HG03097 (cell line): ENCODE results near the gene MRPS18B.

Source experiments
- ATAC-seq: cut with Tn5 transposase; IDR thresholded peaks from one replicate; pipeline ENCODE4 v1.9.1; 2021; ENCODE audit not compliant: unreplicated experiment, low FRiP score

The MRPS18B gene

GRCh38 chr6:30601815-30602641, 15.6 kb upstream of the MRPS18B start:
- ATAC-seq, result no peak

- ATAC-seq, result no peak
These were observed 13.7 kb upstream of the MRPS18B start for GRCh38 chr6:30603961-30604360.

GRCh38 chr6:30610065-30610464, 7.6 kb upstream of the MRPS18B start:
- ATAC-seq, result no peak

- no peak for ATAC-seq
These were observed 6.3 kb upstream of the MRPS18B start for GRCh38 chr6:30611150-30611855.

- no peak for ATAC-seq
These were observed 5.8 kb upstream of the MRPS18B start for GRCh38 chr6:30611856-30612194.

- no peak for ATAC-seq
These were observed 5.4 kb upstream of the MRPS18B start for GRCh38 chr6:30612213-30612612.

GRCh38 chr6:30612687-30613248, 4.9 kb upstream of the MRPS18B start:
- ATAC-seq, result no peak

GRCh38 chr6:30613251-30614043, 4.2 kb upstream of the MRPS18B start:
- no peak for ATAC-seq

GRCh38 chr6:30614044-30614842, 3.4 kb upstream of the MRPS18B start:
- no peak for ATAC-seq

GRCh38 chr6:30614843-30615218, 2.8 kb upstream of the MRPS18B start:
- ATAC-seq, result peak; percentile 27

- no peak for ATAC-seq
These were observed 2.3 kb upstream of the MRPS18B start for GRCh38 chr6:30615219-30615957.

GRCh38 chr6:30615958-30616810, 1.5 kb upstream of the MRPS18B start:
- ATAC-seq, result no peak

- ATAC-seq, result peak; percentile 76
These were observed 652 bp upstream of the MRPS18B start, which contains the start of gene PPP1R10 for GRCh38 chr6:30616811-30617564. Gene PPP1R10 (minus strand): TSS chr6:30617243. CDS start chr6:30609944, 7,299 bp downstream.

GRCh38 chr6:30618270-30618797, 694 bp downstream of the MRPS18B start:
- no peak for ATAC-seq

GRCh38 chr6:30619561-30619960, 1.9 kb downstream of the MRPS18B start:
- no peak for ATAC-seq

- no peak for ATAC-seq
These were observed 7.9 kb downstream of the MRPS18B start for GRCh38 chr6:30625511-30625910.
